H1 (cell line): ENCODE measurements around the gene BCAR3. TPM values are rescaled to one million over a fixed set of nuclear protein-coding genes. Genes with fewer than 3 reads are reported as not detected.

Source experiments
- CTCF ChIA-PET: fragments of 300-600 bp; sonication (Branson Sonifier 250); formaldehyde crosslinking; loops from one replicate; lab custom pipeline; 2021; ENCODE audit not compliant: partially characterized antibody; lab: Charles Lee
- POLR2A ChIA-PET: fragments of 300-600 bp; sonication (Branson Sonifier 250); formaldehyde crosslinking; loops from one replicate; lab custom pipeline; 2021; ENCODE audit warnings: inconsistent platforms; ENCODE audit not compliant: partially characterized antibody; lab: Charles Lee
- DNase-seq, 2 experiments: peaks; one replicate each; pipeline versions ENCODE4 v3.0.0 to v3.0.0-alpha.2; 2010 to 2022; ENCODE audit warnings: low spot score in 2 of 2, low read depth in 1 of 2, mixed read lengths in 1 of 2
- FAIRE-seq: peaks from 2 replicates; lab custom pipeline; 2011; peaks lifted over from hg19 to GRCh38; lab: Jason Lieb, UNC
- H2AFZ ChIP-seq: 2 replicates; pipeline ENCODE4 v1.8.1; 2012; ENCODE audit warnings: low read length, inconsistent platforms
- H2AK5ac ChIP-seq: 2 replicates; pipeline ENCODE4 v1.6.1; 2013; ENCODE audit warnings: low read depth, low read length
- H2BK120ac ChIP-seq: replicated peaks from 2 replicates; pipeline ENCODE3; 2013; ENCODE audit warnings: low read depth, low read length, inconsistent platforms
- H2BK12ac ChIP-seq: 2 replicates; pipeline ENCODE4 v1.6.1; 2013; ENCODE audit warnings: low read depth, low read length
- H2BK15ac ChIP-seq: 2 replicates; pipeline ENCODE4 v1.6.1; 2013; ENCODE audit warnings: low read length
- H2BK20ac ChIP-seq: 2 replicates; pipeline ENCODE4 v1.6.1; 2013; ENCODE audit warnings: low read length
- H2BK5ac ChIP-seq: 2 replicates; pipeline ENCODE4 v1.6.1; 2013; ENCODE audit warnings: low read depth, low read length
- H3K14ac ChIP-seq: 2 replicates; pipeline ENCODE4 v1.6.1; 2013; ENCODE audit warnings: inconsistent platforms; ENCODE audit not compliant: insufficient read length
- H3K18ac ChIP-seq: 2 replicates; pipeline ENCODE4 v1.6.1; 2013; ENCODE audit warnings: low read length; ENCODE audit errors: extremely low read depth
- H3K23ac ChIP-seq: 2 replicates; pipeline ENCODE4 v1.6.1; 2013; ENCODE audit warnings: inconsistent platforms; ENCODE audit not compliant: insufficient read length
- H3K23me2 ChIP-seq: 2 replicates; pipeline ENCODE4 v1.6.1; 2013; ENCODE audit warnings: low read depth, low read length
- H3K27ac ChIP-seq: 2 replicates; pipeline ENCODE4 v1.6.1; 2011; ENCODE audit warnings: low read depth, low read length, inconsistent platforms
- H3K27me3 ChIP-seq, 4 experiments: replicated peaks in 1 of 4; 1 replicate in 1 of 4; 2 replicates in 3 of 4; pipeline versions ENCODE4 v1.6.1 to v1.8.1; 2011 to 2013; ENCODE audit warnings: low read length in 3 of 4, mild to moderate bottlenecking in 3 of 4, inconsistent platforms in 2 of 4, mixed read lengths in 2 of 4, moderate library complexity in 1 of 4; ENCODE audit not compliant: control insufficient read depth in 3 of 4, insufficient read depth in 3 of 4; ENCODE audit errors: extremely low read depth in 1 of 4
- H3K36me3 ChIP-seq, 4 experiments: 2 replicates each; pipeline versions ENCODE4 v1.6.1 to v1.8.1; 2011 to 2013; ENCODE audit warnings: mild to moderate bottlenecking in 4 of 4, low read length in 3 of 4, moderate library complexity in 2 of 4, control low read depth in 1 of 4, inconsistent platforms in 1 of 4; ENCODE audit not compliant: insufficient read depth in 4 of 4, control insufficient read depth in 2 of 4
- H3K4ac ChIP-seq: replicated peaks from 2 replicates; pipeline ENCODE3; 2013; ENCODE audit warnings: low read length, low read depth, mixed read lengths, inconsistent platforms; ENCODE audit not compliant: insufficient read length
- H3K4me1 ChIP-seq, 4 experiments: replicated peaks in 1 of 4; 1 replicate in 1 of 4; 2 replicates in 3 of 4; pipeline versions ENCODE4 v1.6.1 to v1.8.1; 2011 to 2013; ENCODE audit warnings: low read length in 3 of 4, inconsistent platforms in 2 of 4, mixed read lengths in 1 of 4; ENCODE audit not compliant: insufficient read depth in 4 of 4, control insufficient read depth in 3 of 4
- H3K4me2 ChIP-seq, 2 experiments: 2 replicates each; pipeline versions ENCODE4 v1.6.1 to v1.8.1; 2011 to 2013; ENCODE audit warnings: low read depth in 2 of 2, low read length in 2 of 2, control low read depth in 1 of 2, inconsistent platforms in 1 of 2, mild to moderate bottlenecking in 1 of 2; ENCODE audit not compliant: insufficient read depth in 1 of 2
- H3K4me3 ChIP-seq, 4 experiments: fragments of 200-600, 300-600 bp in 1 of 4; sonication (generic), shearing (Covaris generic), sonication (Bioruptor Twin) in 1 of 4; 2 replicates each; pipeline versions ENCODE4 v1.5.1 to v1.8.1; 2011 to 2016; ENCODE audit warnings: low read length in 4 of 4, low read depth in 3 of 4, control low read depth in 2 of 4, inconsistent platforms in 2 of 4, mild to moderate bottlenecking in 2 of 4, mixed read lengths in 1 of 4, moderate library complexity in 1 of 4; ENCODE audit not compliant: insufficient read depth in 2 of 4; ENCODE audit errors: extremely low read depth in 1 of 4
- H3K56ac ChIP-seq: replicated peaks from 2 replicates; pipeline ENCODE3; 2013; ENCODE audit warnings: low read depth, mild to moderate bottlenecking, mixed read lengths, low read length, inconsistent platforms; ENCODE audit not compliant: insufficient read length
- H3K79me1 ChIP-seq: 2 replicates; pipeline ENCODE4 v1.6.1; 2013; ENCODE audit warnings: low read depth, low read length, control low read depth
- H3K79me2 ChIP-seq, 2 experiments: 2 replicates each; pipeline versions ENCODE4 v1.6.1 to v1.8.1; 2012 to 2013; ENCODE audit warnings: low read length in 2 of 2, mild to moderate bottlenecking in 2 of 2, inconsistent platforms in 1 of 2; ENCODE audit not compliant: insufficient read depth in 2 of 2, control insufficient read depth in 1 of 2
- H3K9ac ChIP-seq, 4 experiments: replicated peaks in 1 of 4; 1 replicate in 1 of 4; 2 replicates in 3 of 4; pipeline versions ENCODE4 v1.6.1 to v1.8.1; 2011 to 2013; ENCODE audit warnings: low read depth in 3 of 4, low read length in 3 of 4, control low read depth in 2 of 4, mild to moderate bottlenecking in 2 of 4, moderate library complexity in 2 of 4, inconsistent platforms in 1 of 4; ENCODE audit errors: extremely low read depth in 1 of 4
- H3K9me3 ChIP-seq, 2 experiments: 2 replicates each; pipeline versions ENCODE4 v1.6.1 to v1.8.1; 2012 to 2013; ENCODE audit warnings: mild to moderate bottlenecking in 2 of 2, moderate library complexity in 2 of 2, control low read depth in 1 of 2, inconsistent platforms in 1 of 2, low read depth in 1 of 2, low read length in 1 of 2, mixed read lengths in 1 of 2; ENCODE audit not compliant: insufficient read depth in 2 of 2
- H4K20me1 ChIP-seq, 2 experiments: replicated peaks in 1 of 2; 2 replicates each; pipeline versions ENCODE3 to v1.8.1; 2011 to 2013; ENCODE audit warnings: inconsistent platforms in 2 of 2, low read length in 2 of 2, mild to moderate bottlenecking in 1 of 2; ENCODE audit not compliant: insufficient read depth in 2 of 2, control insufficient read depth in 1 of 2
- H4K5ac ChIP-seq: 2 replicates; pipeline ENCODE4 v1.6.1; 2013; ENCODE audit warnings: low read length, low read depth, mixed read lengths, inconsistent platforms; ENCODE audit not compliant: insufficient read length
- H4K8ac ChIP-seq: 2 replicates; pipeline ENCODE4 v1.8.0; 2013; ENCODE audit warnings: mild to moderate bottlenecking, moderate library complexity, low read length, inconsistent platforms; ENCODE audit not compliant: insufficient read depth; ENCODE audit errors: extremely low read depth
- H4K91ac ChIP-seq: replicated peaks from 2 replicates; pipeline ENCODE3; 2013; ENCODE audit warnings: low read length, mixed read lengths, inconsistent platforms; ENCODE audit not compliant: insufficient read length
- BCL11A ChIP-seq, 2 experiments: IDR thresholded peaks; one replicate each; pipeline ENCODE4 v1.6.1; 2011; ENCODE audit warnings: low read depth in 2 of 2, low read length in 2 of 2, mild to moderate bottlenecking in 2 of 2
- CEBPB ChIP-seq: IDR thresholded peaks from 2 replicates; pipeline ENCODE4 v1.6.1; 2012; ENCODE audit warnings: low read depth, low read length
- FOSL1 ChIP-seq: IDR thresholded peaks from 2 replicates; pipeline ENCODE4 v1.6.1; 2011; ENCODE audit warnings: mild to moderate bottlenecking, low read depth, low read length, moderate library complexity; ENCODE audit not compliant: insufficient read depth
- HDAC2 ChIP-seq, 2 experiments: fragments of 300-600 bp in 1 of 2; sonication (generic) in 1 of 2; IDR thresholded peaks; 2 replicates each; pipeline ENCODE4 v1.6.1; 2011 to 2012; ENCODE audit warnings: low read depth in 2 of 2, low read length in 2 of 2, mild to moderate bottlenecking in 2 of 2, moderate library complexity in 2 of 2, borderline replicate concordance in 1 of 2, inconsistent platforms in 1 of 2
- KDM1A ChIP-seq: fragments of 200-600, 300-600 bp; sonication (generic); IDR thresholded peaks from 2 replicates; pipeline ENCODE4 v1.7.1; 2016; ENCODE audit warnings: mild to moderate bottlenecking, low read length, borderline replicate concordance
- KDM4A ChIP-seq: IDR thresholded peaks from one replicate; pipeline ENCODE4 v1.7.1; 2012; ENCODE audit warnings: low read depth, mild to moderate bottlenecking, moderate library complexity, low read length, inconsistent platforms; ENCODE audit not compliant: severe bottlenecking
- RAD21 ChIP-seq, 2 experiments: IDR thresholded peaks in 1 of 2; conservative IDR thresholded peaks in 1 of 2; 2 replicates each; pipeline ENCODE4 v1.6.1; 2011; ENCODE audit warnings: low read depth in 2 of 2, low read length in 2 of 2, improper control_type of control experiment in 1 of 2, inconsistent platforms in 1 of 2, mild to moderate bottlenecking in 1 of 2, moderate library complexity in 1 of 2
- RNF2 ChIP-seq: fragments of 200-900, 300-1000 bp; sonication (generic); IDR thresholded peaks from 2 replicates; pipeline ENCODE4 v1.7.1; 2016; ENCODE audit warnings: borderline replicate concordance, low read depth, mild to moderate bottlenecking, antibody characterized with exemption, low read length; ENCODE audit not compliant: poor library complexity, severe bottlenecking; ENCODE audit errors: missing control alignments
- SIX5 ChIP-seq: IDR thresholded peaks from 2 replicates; pipeline ENCODE4 v1.6.1; 2011; ENCODE audit warnings: mild to moderate bottlenecking, low read depth, low read length
- SRF ChIP-seq: IDR thresholded peaks from 2 replicates; pipeline ENCODE4 v1.6.1; 2011; ENCODE audit warnings: mild to moderate bottlenecking, low read depth, low read length, moderate library complexity
- TAF7 ChIP-seq: optimal IDR thresholded peaks from 2 replicates; pipeline ENCODE3; 2011; ENCODE audit warnings: low read depth, mild to moderate bottlenecking, inconsistent platforms, low read length, moderate library complexity, borderline replicate concordance
- ZNF274 ChIP-seq: IDR thresholded peaks from 2 replicates; pipeline ENCODE4 v1.7.0; 2012; ENCODE audit warnings: low read length, borderline replicate concordance; ENCODE audit errors: extremely low read depth
- WGBS, 2 experiments: shearing (Covaris generic) in 1 of 2; methylation state at CpG; one replicate each; pipeline versions ENCODE4 v1.1.6 to v1.1.7; 2013 to 2015; ENCODE audit warnings: low lambda C conversion rate in 2 of 2, mixed read lengths in 2 of 2, inconsistent platforms in 1 of 2, low coverage in 1 of 2, missing lambda C conversion rate in 1 of 2; ENCODE audit not compliant: insufficient replicate concordance in 2 of 2, insufficient coverage in 1 of 2, insufficient read length in 1 of 2; ENCODE audit errors: extremely low coverage in 1 of 2, missing lambda C conversion rate in 1 of 2; 5-methylcytosine and 5-hydroxymethylcytosine counted together
- polyA plus RNA-seq, 7 experiments: library from polyadenylated mRNA; depleted of rRNA in 3 of 7; stranded (reverse) in 5 of 7; unstranded in 2 of 7; fragments of >200 nt in 5 of 7; fragments of 200-250 nt in 2 of 7; gene quantifications; 1 replicate in 5 of 7; 2 replicates in 1 of 7; 4 replicates in 1 of 7; pipeline versions ENCODE4 v1.2.1 to v1.2.3, GENCODE V29; 2011 to 2013; ENCODE audit warnings: missing spikeins in 2 of 7, mixed read lengths in 2 of 7
- total RNA-seq: library from RNA; stranded (reverse); fragmentation: NEBNext Ultra II Directional; extraction: Animal tissue kit (Norgen Biotek cat#: 25700); gene quantifications from 2 replicates; pipeline ENCODE4 v1.2.1, GENCODE V29; 2021

BCAR3 gene
- total and polyA plus RNA-seq, 2 of the 8 experiments (the other 6 are each of a cell fraction or from before 2014, with no cell fraction given), result 5.6 to 9.2 TPM

- Histone ChIP-seq H3K36me3 (no peaks in the 10 kb centered on the region), H2AFZ (no peak overlapping the region), H3K9me3 (no peaks in the 10 kb centered on the region), H3K23me2 (no peaks in the 10 kb centered on the region), H2AK5ac (no peak overlapping the region), H3K56ac (no peak overlapping the region), H2BK120ac (no peak overlapping the region), H3K4me2 (no peak overlapping the region), H2BK5ac (no peak overlapping the region), H3K4ac (no peak overlapping the region), H4K8ac (peak overlapping the region; percentile 45; the same call in 1 of the 2 replicates), H3K4me1 (no peaks in the 10 kb centered on the region), H3K9ac (no peak overlapping the region), H3K14ac (no peak overlapping the region), H2BK20ac (no peak overlapping the region), H2BK15ac (no peak overlapping the region), H3K27me3 (no peaks in the 10 kb centered on the region; a peak in 1 of 7 replicates), H3K27ac (no peak overlapping the region), H4K91ac (no peak overlapping the region), H3K79me2 (no peaks in the 10 kb centered on the region), H2BK12ac (no peak overlapping the region), H3K18ac (no peak overlapping the region), H3K4me3 (no peak overlapping the region), H3K79me1 (no peaks in the 10 kb centered on the region), H4K20me1 (no peaks in the 10 kb centered on the region), H3K23ac (no peak overlapping the region), H4K5ac (no peak overlapping the region)
- 89% methylated on average over 10 of the region's 10 CpGs; no CpG with 5 or more reads in 1 of the 2 experiments for WGBS, 2 experiments
- DNase-seq, result no peak
- POLR2A ChIA-PET, result interaction anchor here (1.1 to 1.7 kb wide), 2 partner anchors 8 to 19 kb away, joined by 3 to 4 read pairs; no protein-coding TSS in a partner anchor
- FAIRE-seq, result no peak
- CTCF ChIA-PET, result interaction anchor here (0.5 to 3.6 kb wide), 10 partner anchors 9 to 129 kb away, joined by 3 to 26 read pairs (median 3); partner anchors contain the start of gene BCAR3
- TF ChIP-seq FOSL1 (no peak), ZNF274 (no peak), TAF7 (no peak), KDM1A (no peak), SRF (no peak), SIX5 (no peak), KDM4A (no peak), BCL11A (IDR thresholded peaks at IDR 0.05; ENCODE audit: low read depth in 2 of 2, low read length in 2 of 2) (no peak), HDAC2 (IDR thresholded peaks at IDR 0.05; ENCODE audit: borderline replicate concordance in 1 of 2, low read depth in 2 of 2, low read length in 2 of 2) (no peak), RAD21 (IDR thresholded peaks at IDR 0.05 in 1 of 2, conservative IDR thresholded peaks at IDR 0.05 in 1 of 2; ENCODE audit: low read depth in 2 of 2, low read length in 2 of 2) (no peak), CEBPB (no peak), RNF2 (no peak)
These were observed 34.0 kb upstream of the BCAR3 start for GRCh38 chr1:93715529-93716126.
